Activated gamma-delta T cell treated with anti-CD3 and anti-CD28 coated beads, Interleukin-2, amount 50 U/mL, for 16 hours (primary cell): ENCODE data around the gene IKBKE.

Experiments
- DNase-seq: peaks from one replicate; pipeline ENCODE4 v3.0.0-alpha.2; 2020; ENCODE audit warnings: low read depth

Gene IKBKE

GRCh38 chr1:206544562-206545257 lies 74.4 kb downstream of the IKBKE start:
- peak; percentile 80 for DNase-seq

GRCh38 chr1:206545351-206545750 lies 75.1 kb downstream of the IKBKE start:
- DNase-seq = no peak
